ENCODE measurements around the gene PRM3.

DNA sequence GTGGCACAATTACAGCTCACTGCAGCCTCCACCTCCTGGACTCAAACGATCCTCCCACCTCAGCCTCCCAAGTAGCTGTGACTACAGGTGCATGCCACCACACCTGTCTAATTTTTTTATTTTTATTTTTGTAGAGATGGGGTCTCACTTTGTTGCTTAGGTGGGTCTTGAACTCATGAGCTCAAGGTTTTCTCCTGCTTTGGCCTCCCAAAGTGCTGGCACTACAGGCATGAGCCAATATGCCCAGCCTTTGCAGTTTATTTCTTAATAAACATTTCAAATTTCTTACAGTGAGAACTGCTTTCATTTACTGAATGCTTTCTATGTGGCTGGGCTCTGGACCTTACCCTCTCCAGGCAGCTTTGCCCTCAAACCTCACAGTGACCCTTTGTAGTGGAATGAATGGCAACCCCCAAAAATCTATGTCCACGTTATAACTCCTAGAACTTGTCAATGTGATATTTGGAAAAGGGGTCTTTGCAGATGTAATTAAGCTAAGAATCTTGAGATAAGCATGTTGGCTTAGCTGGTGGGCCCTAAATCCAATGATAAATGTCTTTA, 2.7 kb downstream of the PRM3 start:
- TF ChIP-seq, protein P1, sequence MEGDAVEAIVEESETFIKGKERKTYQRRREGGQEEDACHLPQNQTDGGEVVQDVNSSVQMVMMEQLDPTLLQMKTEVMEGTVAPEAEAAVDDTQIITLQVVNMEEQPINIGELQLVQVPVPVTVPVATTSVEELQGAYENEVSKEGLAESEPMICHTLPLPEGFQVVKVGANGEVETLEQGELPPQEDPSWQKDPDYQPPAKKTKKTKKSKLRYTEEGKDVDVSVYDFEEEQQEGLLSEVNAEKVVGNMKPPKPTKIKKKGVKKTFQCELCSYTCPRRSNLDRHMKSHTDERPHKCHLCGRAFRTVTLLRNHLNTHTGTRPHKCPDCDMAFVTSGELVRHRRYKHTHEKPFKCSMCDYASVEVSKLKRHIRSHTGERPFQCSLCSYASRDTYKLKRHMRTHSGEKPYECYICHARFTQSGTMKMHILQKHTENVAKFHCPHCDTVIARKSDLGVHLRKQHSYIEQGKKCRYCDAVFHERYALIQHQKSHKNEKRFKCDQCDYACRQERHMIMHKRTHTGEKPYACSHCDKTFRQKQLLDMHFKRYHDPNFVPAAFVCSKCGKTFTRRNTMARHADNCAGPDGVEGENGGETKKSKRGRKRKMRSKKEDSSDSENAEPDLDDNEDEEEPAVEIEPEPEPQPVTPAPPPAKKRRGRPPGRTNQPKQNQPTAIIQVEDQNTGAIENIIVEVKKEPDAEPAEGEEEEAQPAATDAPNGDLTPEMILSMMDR (optimal IDR thresholded peaks at IDR 0.05 in 1 of 3, IDR thresholded peaks at IDR 0.05 in 1 of 3, conservative IDR thresholded peaks at IDR 0.05 in 1 of 3; ENCODE audit: extremely low read depth in 1 of 3, insufficient read depth in 2 of 3, low read length in 3 of 3): no peak
- no peak for TF ChIP-seq EZH2 (IDR thresholded peaks at IDR 0.05; ENCODE audit: low read length)

Measured in keratinocyte (primary cell).